Loucy (cell line): ENCODE measurements around the gene SLC35E4.

Experiments
- CTCF ChIP-seq: fragments of 200-600 bp; sonication (generic); conservative IDR thresholded peaks from 2 replicates; pipeline ENCODE4 v1.5.1; 2014; ENCODE audit warnings: mild to moderate bottlenecking, antibody characterized with exemption, low read length
- EZH2phosphoT487 ChIP-seq: fragments of 200-600 bp; IDR thresholded peaks from 2 replicates; pipeline ENCODE4 v1.6.1; 2018; ENCODE audit warnings: antibody characterized with exemption, mild to moderate bottlenecking, moderate library complexity, borderline replicate concordance

GRCh38 chr22:30664798-30665197, 29.2 kb downstream of the SLC35E4 start:
- TF ChIP-seq CTCF (no peak), EZH2phosphoT487 (no peak)
